Smooth muscle cell of the brain vasculature (primary cell): Measurements from ENCODE around the gene EGFL7.
A peak's percentile ranks its signal among the peaks of the same experiment; 100 is the strongest.
"Not testable (repeated sequence)": the region's sequence is repeated elsewhere in the genome, so short reads cannot be mapped to it uniquely, and the experiment has no call there.

Experiments used
- DNase-seq: peaks from one replicate; pipeline ENCODE4 v3.0.0-alpha.2; 2012; ENCODE audit warnings: low read depth, low spot score

Gene EGFL7

DNA sequence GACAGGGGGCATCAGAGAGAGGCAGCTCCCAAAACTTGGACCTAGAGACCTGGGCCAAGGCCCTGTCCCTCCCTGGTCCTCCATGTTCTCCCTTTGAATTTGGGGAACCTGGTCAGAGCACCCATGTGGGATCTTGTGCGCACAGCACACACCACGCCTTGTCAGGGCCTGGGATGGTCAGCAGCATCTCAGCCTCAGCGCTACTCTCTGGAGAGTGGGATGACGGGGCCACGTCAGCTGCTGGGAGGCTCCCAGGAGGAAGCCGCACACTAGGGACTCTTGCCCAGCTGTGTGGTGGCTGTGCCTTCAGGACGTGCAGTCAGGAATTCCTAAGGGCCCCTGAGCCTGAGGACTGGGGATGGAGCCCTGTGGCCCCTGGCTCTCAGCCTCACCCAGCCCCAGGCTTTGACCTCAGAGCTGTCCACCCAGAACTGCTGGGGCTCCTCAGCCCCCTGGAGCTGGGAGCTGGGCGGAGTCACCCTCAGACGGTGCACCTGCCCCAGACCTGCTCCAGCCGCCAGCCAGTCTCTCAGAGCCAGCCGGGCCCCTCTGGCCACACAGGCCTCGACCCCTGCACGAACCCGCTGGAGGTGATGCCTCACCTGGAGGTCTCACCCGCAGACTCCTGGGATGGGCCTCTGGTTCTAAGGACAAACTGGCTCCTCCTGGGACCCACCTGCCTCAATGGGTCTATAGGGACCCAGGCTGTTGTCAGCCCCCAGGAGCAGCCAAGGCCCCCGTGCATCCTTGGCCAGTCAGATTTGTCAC lies 38.3 kb upstream of the EGFL7 start:
- no peak for DNase-seq

DNA sequence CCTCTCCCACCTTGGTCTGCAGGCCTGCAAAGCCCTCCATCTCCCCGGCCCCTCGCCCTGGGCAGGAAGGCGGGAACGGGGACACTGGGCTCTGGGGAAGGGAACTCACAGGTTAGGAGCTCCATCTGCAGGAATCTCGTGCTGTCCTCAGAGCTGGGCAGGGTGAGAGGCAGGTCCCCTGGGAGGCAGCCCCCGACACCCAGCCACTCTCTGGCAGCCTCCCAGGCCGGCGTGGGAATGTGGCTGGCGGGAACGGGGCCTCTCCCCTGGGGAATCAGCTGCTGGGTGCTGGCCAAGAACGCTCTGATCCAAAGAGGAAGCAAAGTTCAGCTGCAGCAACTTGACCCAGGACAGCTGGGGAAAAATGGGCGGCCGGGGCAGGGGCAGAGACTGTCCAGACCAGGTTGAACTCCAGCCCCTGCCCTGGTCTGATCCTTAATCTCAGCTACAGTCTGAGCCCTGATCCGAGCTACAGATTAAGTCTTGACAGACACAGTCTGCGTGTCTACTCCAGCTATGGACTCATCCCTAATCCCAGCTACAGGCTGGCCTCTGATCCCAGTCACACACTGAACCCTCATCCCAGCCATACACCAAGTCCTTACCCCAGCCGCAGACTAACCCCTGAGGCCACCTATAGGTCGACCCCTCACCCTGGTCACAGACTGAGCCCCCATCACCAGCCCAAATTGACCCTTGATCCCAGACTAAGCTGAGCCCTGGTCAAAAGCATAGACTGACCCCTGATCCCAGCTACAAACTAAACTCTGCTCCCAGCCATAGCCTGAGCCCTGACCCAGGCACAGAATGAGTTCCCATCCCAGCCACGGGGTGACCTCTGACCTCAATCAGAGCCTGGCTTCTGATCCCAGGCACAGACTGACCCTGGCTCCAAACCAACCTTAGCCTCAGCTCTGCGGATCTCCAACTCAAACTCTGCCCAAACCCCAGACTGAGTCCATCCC lies 37.3 kb upstream of the EGFL7 start:
- DNase-seq = peak; percentile 36

DNA sequence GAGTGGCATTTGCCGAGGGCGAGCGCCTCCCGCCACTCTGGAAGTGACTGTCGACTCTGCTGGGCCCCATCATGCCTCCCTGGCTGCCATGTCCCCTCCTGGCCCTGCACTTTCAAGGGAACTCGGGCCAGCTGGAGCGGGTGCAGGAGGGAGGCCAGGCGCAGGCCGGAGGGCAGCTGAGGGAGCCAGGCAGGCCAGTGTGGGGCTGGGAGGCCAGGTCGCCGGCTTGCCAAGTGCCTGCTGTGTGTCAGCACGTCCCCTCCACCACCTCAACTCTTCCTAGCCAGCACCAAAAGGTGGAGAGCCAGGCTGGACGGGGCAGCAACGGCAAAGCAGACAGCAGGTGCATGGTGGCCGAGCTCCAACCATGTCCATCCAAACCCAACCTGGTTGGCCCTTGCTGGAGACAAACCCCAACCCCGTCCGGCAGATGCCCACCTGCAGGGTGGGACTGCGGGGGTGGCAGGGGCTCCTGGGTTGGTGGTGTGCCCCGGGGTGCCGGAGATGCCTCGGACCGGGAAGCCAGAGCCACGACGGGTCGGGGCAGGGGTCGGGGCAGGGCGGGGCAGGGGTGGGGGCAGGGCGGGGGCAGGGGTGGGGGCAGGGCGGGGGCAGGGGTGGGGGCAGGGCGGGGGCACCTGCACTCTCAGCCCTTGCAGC lies 36.5 kb upstream of the EGFL7 start:
- no peak for DNase-seq

DNA sequence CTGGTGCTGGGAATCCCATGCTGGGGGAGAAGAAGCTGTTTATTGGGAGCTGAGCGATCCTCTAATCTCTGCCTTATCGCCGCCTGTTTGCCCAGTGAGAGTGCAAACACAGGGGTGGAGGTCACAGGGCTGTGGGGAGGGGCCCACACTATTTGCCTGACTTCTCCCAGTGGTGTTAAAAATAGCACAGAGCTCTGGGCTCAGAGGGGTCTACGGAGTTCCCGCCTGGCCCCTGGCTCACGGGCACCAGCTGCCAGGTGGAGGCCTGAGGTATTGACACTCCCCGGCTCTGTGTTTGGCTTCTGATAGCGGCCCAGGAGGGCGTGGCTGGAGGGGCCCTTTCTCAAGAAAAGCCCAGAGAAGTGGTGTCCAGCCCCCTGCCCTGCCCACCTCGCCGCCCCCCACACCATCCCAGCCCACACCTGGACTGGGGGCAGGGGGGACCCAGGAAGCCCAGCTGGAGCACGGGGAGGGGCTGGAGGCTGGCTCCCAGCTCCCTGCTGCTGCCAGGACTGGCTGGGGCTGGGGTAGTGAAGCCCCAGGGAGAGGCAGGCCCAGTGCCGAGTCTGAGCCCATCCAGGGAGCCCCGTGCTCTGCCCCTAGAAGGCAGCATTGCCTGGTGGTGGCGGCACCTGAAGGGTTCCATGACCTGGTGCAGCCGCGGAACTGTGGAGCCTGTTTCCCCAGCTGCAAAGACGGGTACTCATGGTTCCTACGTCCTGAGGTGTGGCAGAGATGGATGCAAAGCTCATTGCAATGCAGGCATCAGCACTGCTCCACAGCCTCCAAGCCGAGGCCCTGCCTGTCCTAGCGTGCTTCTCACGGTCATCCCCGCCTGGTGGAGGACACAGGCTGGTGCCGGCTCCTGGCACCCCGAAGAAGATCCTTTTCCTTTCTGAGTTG lies 35.7 kb upstream of the EGFL7 start:
- DNase-seq = no peak

DNA sequence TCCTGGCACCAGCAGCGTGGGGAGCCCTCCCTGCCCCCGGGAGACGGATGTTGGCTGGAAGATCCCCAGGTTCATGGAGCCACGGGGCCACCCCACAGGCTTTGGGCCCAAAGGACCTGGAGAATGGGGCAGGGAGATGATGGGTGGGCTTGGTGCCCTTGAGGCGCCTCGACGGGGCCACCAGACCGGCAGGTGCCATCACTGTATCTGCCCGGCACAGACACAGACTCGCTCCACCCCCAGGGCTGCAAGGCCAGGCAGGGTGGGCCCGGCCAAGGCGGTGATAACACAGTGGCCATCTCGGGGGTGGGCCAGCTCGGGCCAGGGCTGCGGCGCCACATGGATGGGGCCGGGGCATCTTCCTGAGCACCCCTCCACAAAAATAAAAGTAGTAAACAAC lies 35.0 kb upstream of the EGFL7 start:
- no peak for DNase-seq

DNA sequence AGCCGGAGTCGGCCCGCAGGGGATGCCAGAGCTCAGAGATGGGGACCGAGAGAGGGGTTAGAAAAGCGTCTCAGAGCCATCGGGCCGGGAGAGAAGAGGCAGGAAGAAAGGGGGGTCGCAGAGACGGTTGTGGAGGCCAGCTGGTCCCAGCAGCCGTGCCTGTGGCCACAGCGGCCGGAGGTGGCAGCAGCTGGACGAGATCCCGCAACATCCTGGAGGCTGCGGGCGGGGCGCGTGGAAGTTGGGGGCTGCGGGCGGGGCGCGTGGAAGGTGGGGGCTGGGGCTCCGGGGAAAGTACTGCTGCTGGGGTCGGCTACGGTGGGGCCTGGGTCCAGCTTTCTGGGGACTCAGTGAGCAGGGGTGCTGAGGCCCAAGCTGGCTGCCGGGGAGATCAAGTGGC lies 34.4 kb upstream of the EGFL7 start:
- DNase-seq = no peak

DNA sequence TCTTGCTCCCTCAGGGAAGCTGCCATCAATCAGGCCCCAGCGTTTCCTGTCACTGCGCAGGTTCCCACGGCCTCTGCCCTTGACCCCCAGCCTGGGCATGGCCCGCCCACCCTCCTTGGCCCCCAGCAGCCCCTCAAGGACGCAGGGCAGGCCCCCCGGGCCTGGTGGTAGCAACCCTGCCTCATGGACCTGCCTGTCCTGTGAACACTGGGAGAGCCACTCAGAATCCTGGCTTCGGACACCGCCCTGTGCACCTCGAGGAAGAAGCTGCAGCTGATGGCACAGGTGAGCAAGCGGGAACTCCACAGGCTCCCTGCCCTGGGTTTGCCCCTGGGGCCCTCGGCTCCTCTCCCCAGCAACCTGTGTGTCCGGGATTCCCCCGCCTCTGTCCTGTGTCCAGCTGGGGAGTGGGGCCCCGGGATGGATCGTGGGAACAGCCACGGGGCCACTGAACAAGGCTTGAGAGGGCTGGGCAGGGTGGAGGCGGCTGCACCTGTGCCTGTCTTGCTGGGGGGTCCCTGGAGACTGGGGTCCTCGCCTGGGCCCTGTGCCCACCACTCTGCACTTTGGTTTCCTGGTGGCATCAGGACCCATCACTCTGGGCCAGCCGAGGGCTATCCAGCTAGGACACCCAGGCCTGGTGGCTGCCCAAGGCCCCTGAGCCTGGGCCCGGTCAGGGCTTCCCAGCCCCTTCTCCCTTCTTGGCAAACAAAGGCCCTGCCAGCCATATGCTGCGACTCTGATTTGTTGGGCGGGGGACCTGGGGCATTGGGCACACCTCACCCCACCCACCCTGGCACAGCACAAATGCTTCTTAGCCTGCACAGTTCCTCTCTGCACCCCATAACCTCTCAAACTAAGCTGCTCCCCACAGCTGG lies 33.5 kb upstream of the EGFL7 start:
- DNase-seq = no peak

DNA sequence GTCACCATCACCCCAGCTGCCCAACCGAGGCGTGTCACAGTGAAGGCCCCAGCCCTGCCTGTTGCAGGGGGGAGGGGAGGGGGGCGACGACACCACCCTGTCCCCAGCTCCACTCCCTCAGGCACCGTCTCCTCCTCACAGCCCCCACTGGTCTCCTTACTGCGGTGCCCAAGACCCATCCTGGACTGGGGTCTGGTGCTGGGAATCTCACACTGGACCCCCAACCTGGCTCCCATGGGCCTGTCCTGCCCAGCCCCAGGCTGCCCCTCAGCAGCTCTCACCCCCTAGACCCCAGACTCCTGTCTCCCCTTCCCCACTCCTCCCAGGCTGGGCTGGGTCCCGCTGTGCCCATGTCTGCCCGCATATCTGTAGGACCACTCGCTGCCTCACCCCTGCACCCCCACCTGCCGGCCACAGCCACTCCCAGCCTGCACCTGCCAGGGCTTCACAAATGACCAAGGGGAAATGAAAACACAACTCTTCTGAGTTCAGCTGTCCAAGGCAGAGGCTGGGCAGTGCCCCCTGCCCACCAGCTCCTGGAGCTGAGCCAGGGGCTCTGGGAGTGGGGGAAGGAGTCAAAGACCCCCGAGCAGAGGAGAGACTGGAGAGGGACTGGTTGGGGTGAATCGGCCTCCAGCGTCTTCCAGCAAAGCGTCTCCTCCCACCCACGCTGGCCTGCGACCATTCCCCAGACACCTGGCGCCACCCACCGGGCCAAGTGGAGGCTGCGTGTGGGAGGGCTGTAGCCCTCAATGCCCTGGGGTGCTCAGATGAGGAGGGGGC lies 32.6 kb upstream of the EGFL7 start:
- DNase-seq = no peak

DNA sequence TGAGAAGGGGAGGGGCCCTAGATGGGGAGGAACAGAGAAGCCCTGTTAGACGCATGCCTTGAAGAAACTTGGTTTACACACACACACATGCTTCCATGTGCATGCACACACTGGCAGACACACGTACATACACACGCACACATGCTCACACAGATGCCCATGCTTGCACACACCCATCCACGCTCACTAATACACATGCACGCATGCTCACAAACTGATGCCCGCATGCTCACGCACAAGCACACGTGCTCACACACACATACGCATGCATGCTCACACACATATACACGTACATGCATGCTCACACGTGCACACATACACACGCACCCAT lies 32.1 kb upstream of the EGFL7 start:
- no peak for DNase-seq

DNA sequence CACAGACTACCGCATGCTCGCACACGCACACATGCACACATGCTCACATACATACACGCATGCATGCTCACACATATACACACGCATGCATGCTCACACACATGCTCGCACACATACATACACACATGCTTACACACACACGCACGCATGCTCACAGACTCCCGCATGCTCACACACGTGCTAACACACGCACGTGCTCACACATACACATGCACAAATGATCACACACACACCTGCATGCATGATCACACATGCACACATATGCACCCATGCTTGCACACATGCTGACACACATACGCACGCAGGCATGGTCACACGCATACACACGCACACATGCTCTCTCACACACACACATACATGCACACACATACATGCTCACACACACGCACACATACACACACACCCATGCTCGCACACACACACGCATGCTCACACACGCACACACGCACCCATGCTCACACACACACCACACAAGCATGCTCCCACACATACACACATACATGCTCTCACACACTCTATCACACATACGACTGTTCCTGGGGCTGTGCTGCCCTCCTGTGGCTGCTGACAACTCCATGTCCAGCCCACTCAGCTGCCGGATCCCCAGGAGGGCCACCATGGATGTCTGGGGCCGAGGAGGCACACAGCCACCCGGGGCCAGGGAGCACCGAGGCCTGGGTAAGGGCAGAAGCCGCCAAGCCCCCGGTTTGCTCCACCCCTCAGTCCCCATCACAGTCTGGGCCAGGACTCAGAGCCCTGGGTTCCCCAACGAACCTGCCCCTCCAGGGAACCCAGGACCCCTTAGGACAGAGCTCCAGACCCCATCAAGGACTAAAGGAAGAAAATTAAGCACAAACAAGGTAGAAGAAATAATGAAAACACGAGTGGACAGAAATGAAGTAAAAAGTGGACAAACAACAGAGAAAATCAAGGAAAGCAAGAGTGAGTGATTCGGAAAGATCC lies 31.4 kb upstream of the EGFL7 start:
- DNase-seq = peak; percentile 53

DNA sequence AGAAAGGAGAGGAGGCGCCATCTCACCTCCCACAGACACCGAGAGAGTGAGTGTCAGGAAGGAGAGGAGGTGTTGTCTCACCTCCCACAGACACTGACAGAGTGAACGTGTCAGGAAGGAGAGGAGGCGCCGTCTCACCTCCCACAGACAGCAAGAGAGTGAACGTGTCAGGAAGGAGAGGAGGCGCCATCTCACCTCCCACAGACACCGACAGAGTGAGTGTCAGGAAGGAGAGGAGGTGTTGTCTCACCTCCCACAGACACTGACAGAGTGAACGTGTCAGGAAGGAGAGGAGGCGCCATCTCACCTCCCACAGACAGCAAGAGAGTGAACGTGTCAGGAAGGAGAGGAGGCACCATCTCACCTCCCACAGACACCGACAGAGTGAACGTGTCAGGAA lies 30.6 kb upstream of the EGFL7 start:
- not testable (repeated sequence) for DNase-seq

DNA sequence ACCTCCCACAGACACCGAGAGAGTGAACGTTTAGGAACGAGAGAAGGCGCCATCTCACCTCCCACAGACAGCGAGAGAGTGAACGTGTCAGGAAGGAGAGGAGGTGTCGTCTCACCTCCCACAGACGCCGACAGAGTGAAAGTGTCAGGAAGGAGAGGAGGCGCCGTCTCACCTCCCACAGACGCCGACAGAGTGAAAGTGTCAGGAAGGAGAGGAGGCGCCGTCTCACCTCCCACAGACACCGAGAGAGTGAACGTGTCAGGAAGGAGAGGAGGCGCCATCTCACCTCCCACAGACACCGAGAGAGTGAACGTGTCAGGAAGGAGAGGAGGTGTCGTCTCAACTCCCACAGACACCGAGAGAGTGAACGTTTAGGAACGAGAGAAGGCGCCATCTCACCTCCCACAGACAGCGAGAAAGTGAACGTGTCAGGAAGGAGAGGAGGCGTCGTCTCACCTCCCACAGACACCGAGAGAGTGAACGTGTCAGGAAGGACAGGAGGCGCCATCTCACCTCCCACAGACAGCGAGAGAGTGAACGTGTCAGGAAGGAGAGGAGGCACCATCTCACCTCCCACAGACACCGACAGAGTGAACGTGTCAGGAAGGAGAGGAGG lies 30.1 kb upstream of the EGFL7 start:
- DNase-seq = not testable (repeated sequence)

DNA sequence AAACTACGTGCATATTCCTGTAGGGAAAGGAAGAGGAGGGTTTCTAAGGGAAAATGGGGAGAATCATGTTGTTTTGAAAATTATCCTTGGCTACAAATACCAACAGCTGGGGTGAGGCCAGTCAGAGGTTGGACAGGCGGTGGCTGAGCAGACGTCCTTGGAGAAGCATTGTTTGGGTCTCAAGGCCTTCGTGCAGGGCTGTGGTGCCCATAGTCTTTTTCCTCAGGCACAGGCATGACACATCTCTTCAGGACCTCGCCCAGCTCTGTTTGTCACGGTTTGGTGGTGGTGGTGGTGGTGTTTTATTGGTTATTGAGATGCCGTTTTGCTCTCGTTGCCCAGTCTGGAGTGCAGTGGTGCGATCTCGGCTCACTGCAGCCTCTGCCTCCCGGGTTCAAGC lies 27.8 kb upstream of the EGFL7 start:
- no peak for DNase-seq

DNA sequence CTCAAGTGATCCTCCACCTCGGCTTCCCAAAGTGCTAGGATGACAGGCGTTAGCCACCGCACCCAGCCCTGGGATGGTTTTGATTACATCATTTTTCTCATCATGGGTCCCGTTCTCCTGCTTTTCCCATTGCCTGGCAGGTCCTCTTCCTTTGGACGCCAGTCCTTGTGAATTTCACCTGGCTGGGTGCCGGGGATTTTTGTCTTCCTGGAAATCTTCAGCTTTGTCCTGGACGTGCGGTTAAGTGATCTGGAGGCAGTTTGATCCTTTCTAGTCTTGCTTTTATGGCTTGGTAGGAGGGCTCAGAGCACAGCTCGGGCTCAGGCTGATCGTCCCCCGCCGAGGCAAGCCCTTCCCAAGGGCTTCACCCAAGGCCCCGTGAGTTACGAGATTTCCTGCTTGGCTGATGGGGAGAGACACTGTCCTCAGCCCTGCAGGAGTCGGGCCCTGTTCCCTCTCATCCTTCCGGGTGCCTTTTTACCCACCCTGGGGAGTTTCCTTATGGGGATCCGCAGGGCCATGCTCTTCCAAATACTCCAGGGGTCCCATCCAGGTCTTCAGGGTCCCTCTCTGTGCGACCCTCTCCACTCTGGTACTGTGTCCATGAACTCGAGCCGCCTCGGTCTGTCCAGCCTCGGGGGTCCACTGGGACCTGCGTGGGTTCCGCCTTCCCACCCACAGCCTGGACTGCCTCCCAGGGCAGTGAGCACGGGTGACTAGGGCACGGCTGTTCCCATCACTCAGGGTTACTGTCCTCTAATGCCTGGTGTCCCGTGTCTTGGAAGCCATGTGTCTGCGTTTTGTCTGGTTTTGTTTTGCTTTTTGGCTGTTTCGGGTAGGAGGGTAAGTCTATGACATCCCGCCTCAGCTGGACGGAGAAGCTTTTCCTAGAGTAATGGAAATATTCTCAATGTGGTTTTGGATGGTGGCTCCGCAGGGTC lies 22.3 kb upstream of the EGFL7 start:
- DNase-seq = no peak

DNA sequence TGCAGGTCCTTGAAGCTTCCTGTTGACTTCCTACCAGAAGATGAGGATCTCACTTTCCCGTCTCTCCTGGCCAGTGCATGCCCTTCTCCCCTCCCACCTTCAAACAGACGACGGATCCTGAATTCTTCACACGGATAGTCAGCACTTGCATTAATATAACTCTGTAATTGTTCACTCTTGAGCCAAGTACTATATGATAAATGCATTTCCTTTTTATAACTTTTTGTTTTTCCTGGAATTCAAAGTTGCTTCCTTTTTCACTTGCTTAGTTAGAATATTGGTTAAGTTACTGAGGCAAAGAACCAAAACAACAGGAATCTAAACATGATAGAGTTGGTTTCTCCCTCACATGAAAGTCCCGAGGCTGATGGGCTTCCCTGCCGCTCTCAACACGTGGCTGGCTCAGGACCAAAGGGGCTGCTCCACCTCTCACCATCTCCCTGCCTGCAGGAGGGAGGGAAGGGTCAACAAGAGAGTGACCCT lies 20.2 kb upstream of the EGFL7 start:
- DNase-seq = no peak

DNA sequence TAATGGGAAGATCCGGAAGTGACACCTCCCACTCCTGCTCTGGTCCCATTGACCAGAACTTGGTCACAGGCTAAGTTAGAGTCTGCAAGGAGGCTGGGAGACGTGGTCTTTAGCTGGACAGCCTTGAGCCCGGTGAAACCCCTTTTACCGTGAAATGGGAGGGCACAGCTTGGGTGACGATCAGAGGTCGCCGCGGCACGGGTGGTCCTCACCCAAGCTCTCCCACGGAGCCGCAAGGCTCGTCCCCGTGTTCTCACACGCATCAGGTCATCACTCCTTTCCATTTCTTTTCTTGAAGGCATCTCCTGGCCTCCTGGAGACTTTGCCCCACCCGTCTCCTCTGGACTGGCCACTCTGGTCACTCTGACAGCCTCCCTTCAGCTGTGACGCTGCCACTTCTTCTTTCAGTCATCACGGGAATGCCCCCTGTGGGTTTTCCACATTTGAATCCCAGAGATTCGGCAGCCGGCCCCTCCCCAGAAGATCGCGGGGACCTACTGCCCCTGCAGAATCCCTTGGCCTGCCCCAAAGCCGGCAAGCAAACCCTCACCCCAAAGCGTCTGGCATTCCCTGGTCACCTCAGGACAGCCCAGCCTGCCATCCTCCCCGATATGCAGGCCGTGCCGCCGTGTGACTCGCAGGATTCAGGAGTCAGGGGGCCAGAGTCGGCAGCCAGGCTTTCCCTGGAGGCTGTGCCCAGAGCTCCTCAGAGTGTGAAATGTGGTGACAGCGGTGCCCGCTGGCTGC lies 18.9 kb upstream of the EGFL7 start:
- DNase-seq = no peak
